HFF-Myc (cell line): ENCODE results near the gene CCNY.

Experiments used
- DNase-seq: peaks from one replicate; pipeline ENCODE4 v3.0.0-alpha.2; 2011; ENCODE audit warnings: low read depth; ENCODE audit errors: extremely low read depth
- H3K4me3 ChIP-seq: replicated peaks from 2 replicates; pipeline ENCODE4 v1.5.1; 2011; ENCODE audit warnings: low read depth, mild to moderate bottlenecking, control low read depth, low read length
- TF ChIP-seq, protein P1 (sequence below): IDR thresholded peaks from 2 replicates; pipeline ENCODE4 v1.5.1; 2012; ENCODE audit warnings: mild to moderate bottlenecking, low read depth, low read length, control low read depth; ENCODE audit errors: missing control alignments

Gene CCNY

DNA sequence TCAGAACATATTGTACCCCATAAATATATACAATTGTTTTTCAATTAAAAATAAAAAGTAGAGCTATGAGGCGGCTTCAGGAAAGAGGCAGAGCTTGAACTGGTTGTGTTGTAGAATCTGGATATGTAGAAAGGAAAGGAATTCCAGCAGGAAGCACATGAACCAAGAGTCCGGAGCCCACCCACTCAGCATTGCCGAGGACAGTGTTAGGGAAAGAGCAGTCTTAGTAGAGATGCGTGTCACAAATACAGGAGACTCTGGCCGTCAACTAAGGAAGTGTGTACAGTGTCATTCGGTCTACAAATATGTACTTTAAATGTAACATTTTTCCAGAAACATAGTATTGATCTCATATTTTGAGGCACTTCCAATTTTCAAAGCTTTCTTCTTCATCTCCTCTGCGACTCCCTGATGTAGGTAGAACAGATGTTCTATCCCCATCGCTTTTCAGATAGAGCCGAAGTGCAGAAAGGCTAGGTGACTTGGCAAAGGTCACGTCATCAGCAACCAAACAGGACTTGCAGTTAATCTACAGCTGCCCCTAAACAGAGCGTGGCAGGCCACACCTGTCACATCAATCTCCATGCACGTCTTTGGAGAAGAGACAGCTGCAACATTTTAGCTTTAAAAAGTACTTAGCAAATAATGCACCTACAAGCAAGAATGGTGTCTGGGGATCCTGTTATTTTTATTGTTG is 243.6 kb downstream of the CCNY start:
- no peak overlapping the region for H3K4me3 ChIP-seq
- no peak for DNase-seq
- TF ChIP-seq, protein P1, sequence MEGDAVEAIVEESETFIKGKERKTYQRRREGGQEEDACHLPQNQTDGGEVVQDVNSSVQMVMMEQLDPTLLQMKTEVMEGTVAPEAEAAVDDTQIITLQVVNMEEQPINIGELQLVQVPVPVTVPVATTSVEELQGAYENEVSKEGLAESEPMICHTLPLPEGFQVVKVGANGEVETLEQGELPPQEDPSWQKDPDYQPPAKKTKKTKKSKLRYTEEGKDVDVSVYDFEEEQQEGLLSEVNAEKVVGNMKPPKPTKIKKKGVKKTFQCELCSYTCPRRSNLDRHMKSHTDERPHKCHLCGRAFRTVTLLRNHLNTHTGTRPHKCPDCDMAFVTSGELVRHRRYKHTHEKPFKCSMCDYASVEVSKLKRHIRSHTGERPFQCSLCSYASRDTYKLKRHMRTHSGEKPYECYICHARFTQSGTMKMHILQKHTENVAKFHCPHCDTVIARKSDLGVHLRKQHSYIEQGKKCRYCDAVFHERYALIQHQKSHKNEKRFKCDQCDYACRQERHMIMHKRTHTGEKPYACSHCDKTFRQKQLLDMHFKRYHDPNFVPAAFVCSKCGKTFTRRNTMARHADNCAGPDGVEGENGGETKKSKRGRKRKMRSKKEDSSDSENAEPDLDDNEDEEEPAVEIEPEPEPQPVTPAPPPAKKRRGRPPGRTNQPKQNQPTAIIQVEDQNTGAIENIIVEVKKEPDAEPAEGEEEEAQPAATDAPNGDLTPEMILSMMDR: no peak

DNA sequence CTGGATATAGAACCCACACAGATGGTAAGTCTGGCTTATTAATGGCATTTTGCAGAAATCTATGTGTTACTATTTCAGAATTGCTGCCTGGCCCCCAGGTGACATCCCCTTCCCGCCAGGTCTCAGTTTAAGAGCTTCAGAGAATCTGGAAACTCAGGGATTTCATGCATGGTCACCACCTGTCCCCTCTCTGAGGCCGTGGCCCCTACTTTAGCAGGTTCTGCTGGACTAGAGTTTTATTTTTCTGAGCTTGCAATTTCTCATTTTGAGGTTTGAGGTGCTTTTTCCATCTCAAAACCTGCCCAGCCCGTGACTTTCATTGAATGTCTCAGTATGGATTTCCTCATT is 244.1 kb downstream of the CCNY start:
- no peak for DNase-seq
- H3K4me3 ChIP-seq: no peak overlapping the region
- TF ChIP-seq, protein P1: no peak

DNA sequence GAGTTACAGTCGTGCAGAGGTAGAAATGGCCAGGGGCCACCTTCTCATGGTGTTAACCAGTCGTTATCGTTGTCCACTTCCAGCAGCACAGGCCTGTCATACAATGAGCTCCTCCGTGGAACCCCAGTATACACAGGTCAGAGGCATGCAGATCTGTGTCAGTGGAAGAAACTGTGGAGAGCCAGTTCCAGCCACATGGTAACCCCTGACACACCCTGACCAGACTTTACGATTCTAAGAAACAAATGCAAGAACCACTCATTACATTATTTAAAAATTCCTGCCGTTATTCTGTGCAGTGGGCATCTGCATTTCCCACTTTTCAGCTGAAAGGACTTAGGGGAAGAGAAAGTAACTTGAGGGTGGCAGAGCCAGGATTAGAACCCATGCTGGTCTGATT is 245.3 kb downstream of the CCNY start:
- DNase-seq: no peak
- TF ChIP-seq, protein P1: no peak
- H3K4me3 ChIP-seq: no peak overlapping the region

DNA sequence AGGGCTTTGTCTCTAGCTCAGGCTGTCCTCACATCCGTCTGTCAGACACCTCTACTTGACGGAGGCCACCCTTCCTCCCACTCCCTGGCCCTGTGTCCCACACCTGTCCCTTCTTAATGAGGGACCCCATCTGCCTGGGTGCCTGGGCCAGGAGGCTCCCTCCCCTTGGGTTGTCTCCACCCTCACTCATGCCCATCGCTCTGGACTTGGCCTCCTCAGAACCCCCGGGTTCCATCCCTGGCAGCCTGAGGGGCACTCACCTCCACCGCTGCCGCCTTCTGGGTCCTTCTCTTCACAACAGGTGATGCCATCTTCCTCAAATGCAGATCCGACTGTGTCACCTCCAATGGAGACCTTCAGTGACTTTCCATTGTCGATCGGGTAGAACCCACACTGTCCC is 248.6 kb downstream of the CCNY start:
- no peak overlapping the region for H3K4me3 ChIP-seq
- TF ChIP-seq, protein P1: no peak
- DNase-seq: no peak

DNA sequence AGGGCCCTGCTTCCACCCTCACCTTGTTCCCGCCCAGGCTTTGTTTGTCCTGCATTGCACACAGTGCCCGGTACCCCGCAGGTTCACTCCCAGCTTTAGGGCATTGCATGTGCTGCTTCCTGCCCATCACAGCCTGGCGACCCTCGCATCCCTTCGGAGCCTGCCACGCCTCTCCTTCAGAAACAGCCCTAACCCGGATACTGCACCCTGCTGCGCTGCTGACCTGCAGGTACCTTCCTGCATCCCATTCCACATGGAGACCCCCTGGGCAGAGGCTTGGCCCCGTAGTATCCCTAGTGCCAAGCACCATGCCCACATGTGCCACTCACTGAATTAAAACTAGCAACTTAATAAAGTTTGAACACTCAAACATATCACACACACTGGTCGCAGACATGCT is 249.0 kb downstream of the CCNY start:
- no peak overlapping the region for H3K4me3 ChIP-seq
- DNase-seq: no peak
- TF ChIP-seq, protein P1: no peak

DNA sequence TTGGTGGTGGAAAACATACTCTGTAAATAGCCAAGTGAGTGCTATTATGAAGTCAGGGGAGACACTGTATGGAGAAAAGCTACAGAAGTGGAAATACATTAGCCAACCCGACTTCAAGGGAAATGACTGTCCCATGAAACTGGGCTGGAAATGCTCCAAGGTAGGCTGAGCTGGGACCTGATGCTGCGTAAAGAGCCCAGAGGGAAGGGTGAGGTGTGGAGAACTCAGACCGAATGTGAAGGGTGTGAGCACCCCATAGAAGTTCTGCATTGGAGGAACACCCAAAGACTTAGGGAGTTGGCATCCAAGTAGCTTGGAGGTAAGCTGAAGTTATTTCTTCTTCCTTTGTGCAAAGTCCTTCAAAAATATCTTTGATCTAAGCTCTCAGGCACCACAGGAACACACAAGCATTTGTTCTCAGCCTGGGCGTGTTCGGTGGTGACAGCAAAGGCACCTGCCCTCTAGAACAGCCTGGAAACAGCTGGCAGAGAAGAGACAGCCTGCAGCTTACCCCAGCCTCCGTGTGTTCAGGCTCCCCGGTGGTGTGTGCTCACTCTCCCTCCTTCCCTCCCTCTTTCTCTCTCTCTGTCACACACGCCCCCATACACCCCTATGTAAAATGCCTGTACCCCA is 249.7 kb downstream of the CCNY start:
- DNase-seq: no peak
- TF ChIP-seq, protein P1: no peak
- no peak overlapping the region for H3K4me3 ChIP-seq
